GM18519 (cell line): ENCODE results near the gene SNCA.

Experiments
- ATAC-seq: cut with Tn5 transposase; IDR thresholded peaks from one replicate; pipeline ENCODE4 v1.9.1; 2021; ENCODE audit warnings: mild to moderate bottlenecking, moderate library complexity; ENCODE audit not compliant: unreplicated experiment, low FRiP score

SNCA gene

GRCh38 chr4:89836897-89837384 is at the start of gene SNCA:
Gene SNCA (minus strand): TSS chr4:89837161. CDS start chr4:89835667, 1,494 bp downstream.
- no peak for ATAC-seq

GRCh38 chr4:89879215-89879614 is 42.3 kb upstream of the SNCA start:
- no peak for ATAC-seq

DNA sequence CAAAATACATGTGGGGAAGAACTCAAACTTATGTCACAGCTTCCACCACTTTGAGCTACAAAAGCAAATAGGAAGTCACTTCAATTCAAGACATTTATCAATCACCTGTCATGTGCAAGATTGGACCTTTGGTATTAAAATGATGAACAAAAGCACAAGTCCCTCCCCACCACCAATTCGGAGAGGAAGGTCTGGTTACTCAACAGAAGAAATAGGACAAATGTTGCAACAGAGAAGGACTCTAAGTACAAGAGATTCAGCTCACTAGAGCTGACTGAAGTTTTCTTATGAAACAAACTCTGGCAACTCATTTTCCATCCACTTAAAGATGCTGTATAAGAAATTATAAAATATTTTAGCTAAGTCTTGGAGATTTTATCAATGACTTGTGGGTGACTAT is 41.6 kb upstream of the SNCA start:
- no peak for ATAC-seq

GRCh38 chr4:89876548-89876947 is 39.6 kb upstream of the SNCA start:
- ATAC-seq: no peak

DNA sequence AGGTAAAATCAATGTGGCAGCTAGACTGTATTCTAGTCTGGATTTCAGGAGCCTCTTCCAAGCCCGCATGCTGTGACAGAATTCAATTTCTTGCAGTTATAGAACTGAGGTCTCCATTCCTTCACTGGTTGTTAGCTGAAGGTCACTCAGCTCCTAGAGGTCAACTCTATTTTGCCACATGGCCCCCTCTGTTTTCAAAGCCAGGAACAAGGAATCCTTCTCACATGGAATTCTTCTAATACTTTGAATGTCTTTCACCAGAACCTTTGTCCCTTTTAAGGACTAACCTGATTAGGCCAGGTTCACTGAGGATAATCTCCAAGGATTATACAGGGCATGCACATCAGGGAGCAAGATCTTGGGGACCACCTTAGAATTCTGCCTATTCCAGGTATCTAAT is 34.2 kb upstream of the SNCA start:
- ATAC-seq: no peak

DNA sequence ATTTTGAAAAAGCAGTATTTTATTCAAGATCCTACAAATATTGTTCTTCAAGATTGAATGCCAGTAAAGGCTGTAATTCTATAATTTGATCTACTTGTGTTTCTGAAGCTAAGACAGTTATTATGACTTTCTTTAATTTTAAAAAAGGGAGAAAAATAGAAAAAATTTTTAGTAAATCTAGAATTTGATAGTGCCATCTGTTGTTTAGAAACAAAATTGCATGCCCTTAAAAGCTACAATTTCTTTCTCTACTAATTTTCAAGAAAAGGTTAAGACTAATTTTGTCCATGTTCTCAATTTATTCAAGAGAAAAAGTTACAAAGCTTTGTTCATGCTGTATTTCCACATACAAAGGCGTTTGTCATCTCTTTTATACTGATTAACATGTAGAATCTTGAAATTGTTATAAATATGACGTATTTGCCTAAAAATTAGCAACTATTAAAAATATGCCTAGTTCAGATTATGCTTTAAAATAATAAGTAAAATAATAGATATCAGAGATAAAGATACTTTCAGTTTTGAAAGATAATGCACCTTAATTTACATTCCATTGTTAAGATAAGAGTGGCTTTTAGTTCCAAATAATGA is 32.1 kb upstream of the SNCA start:
- ATAC-seq: no peak

- ATAC-seq: no peak
Observed at GRCh38 chr4:89868276-89868675, 31.3 kb upstream of the SNCA start.

- no peak for ATAC-seq
Observed at GRCh38 chr4:89863533-89863932, 26.6 kb upstream of the SNCA start.

GRCh38 chr4:89860971-89861370 is 24.0 kb upstream of the SNCA start:
- no peak for ATAC-seq

GRCh38 chr4:89855236-89855635 is 18.3 kb upstream of the SNCA start:
- ATAC-seq: no peak

DNA sequence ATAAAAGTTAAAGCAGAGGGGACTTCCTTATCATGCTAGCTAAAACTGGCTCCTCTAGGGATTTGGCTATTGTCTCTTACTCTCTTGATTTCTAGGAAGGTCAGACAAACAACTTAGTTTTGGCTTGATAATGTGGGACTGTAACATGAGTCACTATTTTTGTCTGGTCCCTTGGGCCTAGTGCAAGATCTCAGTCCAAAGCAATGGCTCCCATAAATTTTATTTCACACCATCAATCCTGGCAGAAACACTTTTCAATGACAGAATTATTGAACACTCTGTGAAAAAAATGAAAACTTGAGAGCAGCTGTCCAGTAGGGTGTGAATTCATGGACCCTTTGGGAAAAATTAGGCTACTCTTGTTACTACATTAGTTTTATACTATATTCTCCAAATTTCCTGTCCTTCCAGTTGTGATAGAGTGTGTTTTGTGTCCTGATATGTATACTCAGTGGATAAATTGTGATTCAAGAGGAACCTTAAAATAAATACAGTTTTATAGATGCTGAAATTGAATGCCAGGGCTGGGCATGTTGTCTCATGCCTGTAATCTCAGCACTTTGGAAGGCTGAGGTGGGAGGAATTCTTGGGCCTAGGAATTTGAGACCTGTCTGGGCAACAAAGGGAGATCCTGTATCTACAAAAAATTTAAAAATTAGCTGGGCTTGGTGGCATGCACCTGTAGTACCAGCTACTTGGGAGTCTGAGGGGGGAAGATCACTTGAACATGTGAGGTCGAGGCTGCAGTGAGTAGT is 10.8 kb upstream of the SNCA start:
- ATAC-seq: no peak

- no peak for ATAC-seq
Observed at GRCh38 chr4:89839558-89839957, 2.6 kb upstream of the SNCA start.

GRCh38 chr4:89837993-89838390 is 1.0 kb upstream of the SNCA start:
- ATAC-seq: no peak

DNA sequence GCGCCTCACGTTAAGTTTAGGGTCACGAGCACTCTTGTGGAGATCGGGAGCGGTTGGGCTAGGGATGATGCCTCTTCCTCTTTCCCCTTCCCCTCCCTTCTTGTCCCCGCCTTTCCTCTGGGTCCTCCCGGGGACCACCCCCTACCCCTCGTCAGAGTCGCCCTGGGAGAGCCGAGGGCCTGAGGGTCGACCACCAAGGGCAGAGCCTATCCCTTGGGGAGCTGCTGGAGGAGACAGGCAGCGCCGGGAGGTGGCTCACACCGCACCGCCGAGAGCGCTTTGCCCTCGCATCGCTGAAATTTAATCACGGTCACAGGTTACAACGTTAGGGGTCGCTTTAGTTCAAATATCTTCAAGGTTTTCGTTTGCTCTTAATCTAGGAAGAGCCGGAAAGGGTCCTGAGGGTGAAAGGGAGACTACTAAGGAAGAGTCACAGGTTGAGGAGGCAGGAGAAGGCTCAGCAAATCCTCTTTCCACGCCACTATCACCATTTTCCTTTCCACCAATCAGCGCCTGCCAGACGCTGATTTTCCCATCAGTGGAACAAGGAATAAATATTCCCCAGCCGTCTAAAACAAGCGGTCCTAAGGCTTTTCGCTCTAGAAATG is 528 bp upstream of the SNCA start:
- ATAC-seq: no peak

- ATAC-seq: no peak
Observed at GRCh38 chr4:89836031-89836745, 773 bp downstream of the SNCA start.

DNA sequence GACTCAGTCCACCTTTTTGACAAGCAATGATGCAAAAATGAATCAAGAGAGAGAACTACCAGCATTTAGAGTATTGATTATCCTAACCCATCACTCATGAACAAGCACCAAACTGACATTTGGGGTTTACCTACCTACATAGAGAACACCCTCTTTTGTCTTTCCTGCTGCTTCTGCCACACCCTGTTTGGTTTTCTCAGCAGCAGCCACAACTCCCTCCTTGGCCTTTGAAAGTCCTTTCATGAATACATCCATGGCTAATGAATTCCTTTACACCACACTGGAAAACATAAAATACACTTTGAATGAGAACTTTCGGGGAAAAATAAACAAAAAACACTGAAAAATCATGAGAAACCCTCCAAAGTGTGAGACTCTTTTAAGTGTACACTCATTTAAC is 1.5 kb downstream of the SNCA start:
- no peak for ATAC-seq

DNA sequence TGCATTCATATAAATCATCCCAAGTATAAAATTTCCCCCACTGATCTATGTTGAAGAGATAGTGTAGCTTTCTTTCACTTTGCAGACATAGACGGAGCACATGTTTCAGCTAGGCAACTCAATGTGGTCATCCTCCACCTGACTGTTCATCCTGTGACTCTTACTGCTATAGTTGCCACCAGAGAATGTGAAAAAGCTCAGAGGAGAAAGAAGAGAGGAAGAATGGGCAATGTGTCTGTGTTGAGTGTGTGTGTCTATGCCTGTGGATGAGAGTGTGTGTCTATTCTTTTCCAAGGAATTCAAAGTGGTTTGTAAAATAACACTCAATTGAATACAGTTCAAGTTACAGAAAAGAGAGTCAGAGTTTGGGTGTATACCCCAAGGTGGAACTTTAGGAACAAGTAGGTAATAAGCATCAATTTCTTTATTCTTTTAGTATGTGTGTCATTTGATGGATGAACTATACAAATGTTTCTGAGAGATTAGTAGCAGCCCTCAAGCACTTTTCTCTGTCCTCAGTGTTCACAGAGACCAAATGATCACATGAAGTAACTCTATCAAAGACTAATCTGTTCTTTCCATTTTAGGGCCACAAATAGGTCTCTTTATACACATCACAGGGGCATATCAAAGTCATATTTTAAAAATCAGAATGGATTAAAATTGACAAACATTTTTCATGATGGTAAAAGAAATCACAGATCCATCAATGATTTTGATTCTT is 2.3 kb downstream of the SNCA start:
- ATAC-seq: no peak

- peak; percentile 89 for ATAC-seq
Observed at GRCh38 chr4:89829470-89830138, 7.4 kb downstream of the SNCA start.

GRCh38 chr4:89823416-89823815 is 13.5 kb downstream of the SNCA start:
- ATAC-seq: no peak

DNA sequence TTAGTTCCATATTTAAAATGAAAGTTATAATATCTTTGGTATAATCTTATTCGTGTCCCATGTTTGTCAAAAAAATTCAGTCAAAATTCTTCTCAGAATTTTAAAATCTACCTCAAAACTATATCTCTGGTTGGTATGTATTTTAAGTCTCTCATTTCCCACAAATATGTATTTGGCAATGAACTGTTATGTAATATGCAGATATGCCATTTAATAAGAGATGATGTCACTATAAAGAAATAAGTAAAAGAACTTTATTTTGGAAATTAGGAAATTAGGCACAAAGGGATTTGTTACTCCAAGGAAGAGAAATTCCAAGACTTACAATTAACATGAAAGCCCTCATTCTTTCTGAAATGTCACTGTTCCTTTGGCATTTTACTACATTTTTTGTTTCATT is 15.3 kb downstream of the SNCA start:
- no peak for ATAC-seq
